A549 treated with AZD9567 at 1 μM for 4 hours (cell line): ENCODE data around the gene LRRC8C. TPM values are rescaled to one million over a fixed set of nuclear protein-coding genes. Genes with fewer than 3 reads are reported as not detected.

Experiments
- total RNA-seq: library from RNA; stranded (reverse); fragments of 200-300 nt; extraction: Qiagen RNA extraction; gene quantifications from 5 replicates; pipeline ENCODE4 v1.2.3, GENCODE V29; 2022; ENCODE audit not compliant: insufficient read depth

LRRC8C gene
- 8.2 to 11.1 TPM (median 10.5 TPM) in 5 replicates for total RNA-seq

GRCh38 chr1:89632657-89633247 lies at the start of gene LRRC8C:
TSS of gene LRRC8C (plus strand) at chr1:89633120. CDS start at chr1:89686474, 53,354 bp downstream.

Other genes with a start within 250 kb of the LRRC8C start
- gene LRRC8B, start 108.3 kb upstream of the LRRC8C start, total RNA-seq, result 3.4 to 5.1 TPM (median 4.7 TPM) in 5 replicates
- gene LRRC8D, start 187.9 kb downstream of the LRRC8C start, total RNA-seq, result 27.4 to 32.4 TPM (median 31.3 TPM) in 5 replicates